GM23248 (cell line): ENCODE data around the gene ACY1.

Experiments used
- EZH2 ChIP-seq: fragments of 200-600 bp; sonication (generic); IDR thresholded peaks from 2 replicates; pipeline ENCODE4 v1.6.1; 2018; ENCODE audit warnings: antibody characterized with exemption, mild to moderate bottlenecking; ENCODE audit not compliant: insufficient read depth, poor library complexity, severe bottlenecking
- EZH2phosphoT487 ChIP-seq: fragments of 200-600 bp; sonication (generic); IDR thresholded peaks from 2 replicates; pipeline ENCODE4 v1.6.1; 2018; ENCODE audit warnings: antibody characterized with exemption, moderate library complexity, mild to moderate bottlenecking, low read depth; ENCODE audit not compliant: insufficient read depth

DNA sequence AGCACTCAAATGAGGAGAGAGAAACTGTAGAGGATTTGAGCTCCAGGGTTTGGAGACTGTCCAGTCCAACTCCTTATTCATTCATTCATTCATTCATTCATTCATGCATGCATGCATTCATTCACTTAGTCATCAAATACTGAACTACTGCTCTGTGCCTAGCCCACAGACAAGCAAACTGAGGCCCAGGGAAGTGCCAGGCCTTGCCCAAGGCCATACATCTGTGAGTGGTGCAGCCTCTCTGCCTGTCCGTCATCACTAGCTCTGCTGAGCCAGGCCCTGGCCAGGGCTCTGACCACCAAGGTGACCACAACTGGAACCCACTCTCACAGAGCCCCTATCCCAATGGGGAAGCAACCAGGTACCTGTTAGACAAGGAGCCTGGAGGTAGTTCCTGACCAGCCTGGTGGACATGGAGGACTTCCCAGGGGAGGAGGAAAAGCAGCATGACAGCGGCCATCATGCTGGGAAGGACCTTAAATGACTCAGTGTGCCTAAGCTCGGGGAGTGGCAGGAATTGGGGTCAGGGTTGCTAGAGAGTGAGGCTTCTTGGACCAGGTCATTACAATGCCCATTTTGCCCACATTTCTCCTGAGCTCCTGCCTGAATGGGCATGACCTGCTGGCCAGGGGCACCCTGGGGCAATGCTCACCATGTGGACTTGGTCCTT, 39.9 kb downstream of the ACY1 start:
- no peak for TF ChIP-seq EZH2
- TF ChIP-seq EZH2phosphoT487 = no peak
